Measurements from ENCODE around the gene FAM13A. TPM values are rescaled to one million over a fixed set of nuclear protein-coding genes. Genes with fewer than 3 reads are reported as not detected.

FAM13A gene
- total RNA-seq, 2 donors from 2014 or later = 27.2 to 107 TPM

- no peaks in the 10 kb centered on the region for H3K4me1 ChIP-seq (replicated peaks)
- 68% methylated on average over 2 of the region's 2 CpGs for WGBS
- no peak overlapping the region for H3K4me3 ChIP-seq
- H3K27ac ChIP-seq = no peak overlapping the region
- TF ChIP-seq, protein P1, sequence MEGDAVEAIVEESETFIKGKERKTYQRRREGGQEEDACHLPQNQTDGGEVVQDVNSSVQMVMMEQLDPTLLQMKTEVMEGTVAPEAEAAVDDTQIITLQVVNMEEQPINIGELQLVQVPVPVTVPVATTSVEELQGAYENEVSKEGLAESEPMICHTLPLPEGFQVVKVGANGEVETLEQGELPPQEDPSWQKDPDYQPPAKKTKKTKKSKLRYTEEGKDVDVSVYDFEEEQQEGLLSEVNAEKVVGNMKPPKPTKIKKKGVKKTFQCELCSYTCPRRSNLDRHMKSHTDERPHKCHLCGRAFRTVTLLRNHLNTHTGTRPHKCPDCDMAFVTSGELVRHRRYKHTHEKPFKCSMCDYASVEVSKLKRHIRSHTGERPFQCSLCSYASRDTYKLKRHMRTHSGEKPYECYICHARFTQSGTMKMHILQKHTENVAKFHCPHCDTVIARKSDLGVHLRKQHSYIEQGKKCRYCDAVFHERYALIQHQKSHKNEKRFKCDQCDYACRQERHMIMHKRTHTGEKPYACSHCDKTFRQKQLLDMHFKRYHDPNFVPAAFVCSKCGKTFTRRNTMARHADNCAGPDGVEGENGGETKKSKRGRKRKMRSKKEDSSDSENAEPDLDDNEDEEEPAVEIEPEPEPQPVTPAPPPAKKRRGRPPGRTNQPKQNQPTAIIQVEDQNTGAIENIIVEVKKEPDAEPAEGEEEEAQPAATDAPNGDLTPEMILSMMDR (IDR thresholded peaks at IDR 0.05) = no peak
- TF ChIP-seq POLR2AphosphoS5 (IDR thresholded peaks at IDR 0.05) = no peak
- no peak for TF ChIP-seq POLR2A (IDR thresholded peaks at IDR 0.05)
- H3K27me3 ChIP-seq (replicated peaks; ENCODE audit: insufficient read depth) = no peaks in the 10 kb centered on the region
- DNase-seq (ENCODE audit: low spot score) = no peak
- H3K9me3 ChIP-seq = no peaks in the 10 kb centered on the region
- intact Hi-C loops (cut with DNase I) = no loop called here
- H3K36me3 ChIP-seq = no peaks in the 10 kb centered on the region
Observed at GRCh38 chr4:88979276-88979675, 77.7 kb downstream of the FAM13A start.

DNA sequence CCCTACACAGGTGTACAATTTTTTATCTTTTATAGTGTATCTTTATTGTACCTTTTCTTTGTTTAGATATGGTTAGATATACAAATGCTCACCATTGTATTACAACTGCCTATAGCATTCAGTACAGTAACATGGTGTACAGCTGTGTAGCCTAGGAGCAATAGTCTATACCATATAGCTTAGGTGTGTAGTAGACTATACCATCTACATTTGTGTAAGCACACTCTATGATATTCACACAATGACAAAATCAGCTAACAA, 80.3 kb downstream of the FAM13A start:
- no peak overlapping the region for H3K4me3 ChIP-seq
- no peak for DNase-seq (ENCODE audit: low spot score)
- H3K27ac ChIP-seq = no peak overlapping the region
- H3K36me3 ChIP-seq = no peaks in the 10 kb centered on the region
- intact Hi-C loops (cut with DNase I) = no loop called here
- H3K9me3 ChIP-seq = no peaks in the 10 kb centered on the region
- no peak for TF ChIP-seq POLR2A (IDR thresholded peaks at IDR 0.05)
- no peak for TF ChIP-seq POLR2AphosphoS5 (IDR thresholded peaks at IDR 0.05)
- TF ChIP-seq, protein P1 (IDR thresholded peaks at IDR 0.05) = no peak
- H3K27me3 ChIP-seq (replicated peaks; ENCODE audit: insufficient read depth) = no peaks in the 10 kb centered on the region
- H3K4me1 ChIP-seq (replicated peaks) = no peaks in the 10 kb centered on the region

GRCh38 chr4:88975958-88976774, 80.8 kb downstream of the FAM13A start:
- no peaks in the 10 kb centered on the region for H3K9me3 ChIP-seq
- H3K4me3 ChIP-seq = no peak overlapping the region
- 69% methylated on average over 6 of the region's 6 CpGs for WGBS
- H3K36me3 ChIP-seq = no peaks in the 10 kb centered on the region
- DNase-seq (ENCODE audit: low spot score) = no peak
- no peak for TF ChIP-seq POLR2AphosphoS5 (IDR thresholded peaks at IDR 0.05)
- TF ChIP-seq POLR2A (IDR thresholded peaks at IDR 0.05) = no peak
- TF ChIP-seq, protein P1 (IDR thresholded peaks at IDR 0.05) = no peak
- H3K27me3 ChIP-seq (replicated peaks; ENCODE audit: insufficient read depth) = no peaks in the 10 kb centered on the region
- no peak overlapping the region for H3K27ac ChIP-seq
- intact Hi-C loops (cut with DNase I) = no loop called here
- no peaks in the 10 kb centered on the region for H3K4me1 ChIP-seq (replicated peaks)

- TF ChIP-seq, protein P1 (IDR thresholded peaks at IDR 0.05) = no peak
- TF ChIP-seq POLR2AphosphoS5 (IDR thresholded peaks at IDR 0.05) = no peak
- no peak for TF ChIP-seq POLR2A (IDR thresholded peaks at IDR 0.05)
- no peaks in the 10 kb centered on the region for H3K4me1 ChIP-seq (replicated peaks)
- WGBS = 91% methylated on average over 1 of the region's 1 CpG
Observed at GRCh38 chr4:88971536-88971935, 85.4 kb downstream of the FAM13A start.

GRCh38 chr4:88969746-88970145, 87.2 kb downstream of the FAM13A start:
- no peaks in the 10 kb centered on the region for H3K4me1 ChIP-seq (replicated peaks)
- TF ChIP-seq POLR2AphosphoS5 (IDR thresholded peaks at IDR 0.05) = no peak
- no peak overlapping the region for H3K27ac ChIP-seq
- no peaks in the 10 kb centered on the region for H3K27me3 ChIP-seq (replicated peaks; ENCODE audit: insufficient read depth)
- intact Hi-C loops (cut with DNase I) = no loop called here
- H3K9me3 ChIP-seq = no peaks in the 10 kb centered on the region
- DNase-seq (ENCODE audit: low spot score) = no peak
- H3K4me3 ChIP-seq = no peak overlapping the region
- WGBS = 93% methylated on average over 1 of the region's 1 CpG
- no peaks in the 10 kb centered on the region for H3K36me3 ChIP-seq

More at GRCh38 chr4:88971536-88971935, 85.4 kb downstream of the FAM13A start:
- Histone ChIP-seq H3K36me3 (no peaks in the 10 kb centered on the region), H3K9me3 (no peaks in the 10 kb centered on the region), H3K27me3 (replicated peaks; ENCODE audit: insufficient read depth) (no peaks in the 10 kb centered on the region), H3K27ac (no peak overlapping the region), H3K4me3 (no peak overlapping the region)
- intact Hi-C loops (cut with DNase I) = no loop called here
- DNase-seq (ENCODE audit: low spot score) = no peak

All from prostate gland (tissue), 2 donors.